Central memory CD8-positive, alpha-beta T cell (primary cell): ENCODE data around the gene PLIN5.

Source experiments
- ATAC-seq: fragments of 150-1000 bp; cut with Tn5 transposase; replicated peaks from 2 replicates; pipeline ENCODE4 v1.10.0; 2022; ENCODE audit warnings: mild to moderate bottlenecking, moderate FRiP score, moderate number of reproducible peaks; ENCODE audit not compliant: poor library complexity, severe bottlenecking; ENCODE audit errors: extremely low read depth
- DNase-seq, 2 donors: peaks; one replicate each; pipeline ENCODE4 v3.0.0; 2021; ENCODE audit warnings: low spot score in 2 of 2
- H3K27ac Mint-ChIP-seq: one replicate; pipeline ENCODE4 v1.8.0; 2022; ENCODE audit warnings: low read depth, mild to moderate bottlenecking, moderate library complexity, mixed read lengths
- H3K27me3 Mint-ChIP-seq: one replicate; pipeline ENCODE4 v1.8.0; 2022; ENCODE audit warnings: mixed read lengths
- H3K36me3 Mint-ChIP-seq: one replicate; pipeline ENCODE4 v1.8.0; 2022; ENCODE audit warnings: mild to moderate bottlenecking, moderate library complexity, mixed read lengths; ENCODE audit not compliant: insufficient read depth
- H3K4me1 Mint-ChIP-seq: one replicate; pipeline ENCODE4 v1.8.0; 2022; ENCODE audit warnings: mixed read lengths
- H3K4me3 Mint-ChIP-seq: one replicate; pipeline ENCODE4 v1.8.0; 2022; ENCODE audit warnings: mild to moderate bottlenecking, moderate library complexity, mixed read lengths
- H3K9me3 Mint-ChIP-seq: one replicate; pipeline ENCODE4 v1.8.0; 2022; ENCODE audit warnings: mixed read lengths

PLIN5 gene

DNA sequence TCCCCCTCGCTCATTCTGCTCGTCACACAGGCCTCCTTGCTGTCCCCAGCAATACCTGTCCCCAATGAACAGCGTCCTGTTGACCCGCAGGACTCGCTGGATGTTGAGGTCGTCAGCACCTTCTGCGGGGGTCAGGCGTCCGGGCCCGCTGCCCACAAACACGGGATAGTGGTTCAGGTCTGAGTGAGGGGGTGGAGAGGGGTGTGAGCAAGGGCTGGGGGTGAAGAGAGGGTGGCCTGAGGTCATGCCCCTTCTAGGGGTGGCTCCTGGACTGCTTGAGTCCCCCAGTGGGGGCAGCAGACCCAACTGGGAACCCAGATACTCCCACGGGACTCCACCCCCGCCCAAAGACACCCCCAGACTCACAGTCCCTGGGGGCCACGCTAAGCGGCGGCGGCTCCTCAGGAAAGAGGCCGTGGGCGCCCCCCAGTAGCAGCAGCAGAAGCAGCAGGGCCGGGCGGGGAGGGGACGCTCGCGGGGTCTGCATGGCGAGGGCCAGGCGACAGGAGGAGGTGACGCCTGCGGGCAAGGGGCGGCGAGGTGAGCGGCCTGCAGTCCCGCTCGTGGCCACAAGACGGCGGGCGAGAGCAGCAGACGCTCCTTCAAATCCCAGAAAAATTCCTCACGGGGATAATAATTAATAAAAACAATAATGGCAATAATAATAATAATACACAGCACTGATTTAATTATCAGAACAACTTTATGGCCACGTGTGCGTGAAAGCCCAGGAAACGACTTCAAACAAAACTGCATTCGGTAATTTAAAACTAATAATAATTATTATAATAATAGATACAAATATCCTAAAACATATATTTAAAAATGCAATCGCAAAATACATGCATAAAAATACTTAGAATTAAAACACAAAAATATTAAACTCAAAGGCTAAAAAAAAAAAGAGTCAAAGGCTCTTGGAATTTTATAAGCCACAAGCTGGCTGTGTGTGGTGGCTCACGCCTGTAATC lies 23.2 kb upstream of the PLIN5 start:
- peaks cover 8% of the 10 kb centered on the region for H3K27me3 Mint-ChIP-seq
- H3K36me3 Mint-ChIP-seq, result peaks cover 2% of the 10 kb centered on the region
- ATAC-seq (no peak), DNase-seq (no peak)
- H3K27ac Mint-ChIP-seq, result no peak overlapping the region
- H3K4me1 Mint-ChIP-seq, result no peaks in the 10 kb centered on the region
- H3K4me3 Mint-ChIP-seq, result no peak overlapping the region
- H3K9me3 Mint-ChIP-seq, result no peaks in the 10 kb centered on the region

DNA sequence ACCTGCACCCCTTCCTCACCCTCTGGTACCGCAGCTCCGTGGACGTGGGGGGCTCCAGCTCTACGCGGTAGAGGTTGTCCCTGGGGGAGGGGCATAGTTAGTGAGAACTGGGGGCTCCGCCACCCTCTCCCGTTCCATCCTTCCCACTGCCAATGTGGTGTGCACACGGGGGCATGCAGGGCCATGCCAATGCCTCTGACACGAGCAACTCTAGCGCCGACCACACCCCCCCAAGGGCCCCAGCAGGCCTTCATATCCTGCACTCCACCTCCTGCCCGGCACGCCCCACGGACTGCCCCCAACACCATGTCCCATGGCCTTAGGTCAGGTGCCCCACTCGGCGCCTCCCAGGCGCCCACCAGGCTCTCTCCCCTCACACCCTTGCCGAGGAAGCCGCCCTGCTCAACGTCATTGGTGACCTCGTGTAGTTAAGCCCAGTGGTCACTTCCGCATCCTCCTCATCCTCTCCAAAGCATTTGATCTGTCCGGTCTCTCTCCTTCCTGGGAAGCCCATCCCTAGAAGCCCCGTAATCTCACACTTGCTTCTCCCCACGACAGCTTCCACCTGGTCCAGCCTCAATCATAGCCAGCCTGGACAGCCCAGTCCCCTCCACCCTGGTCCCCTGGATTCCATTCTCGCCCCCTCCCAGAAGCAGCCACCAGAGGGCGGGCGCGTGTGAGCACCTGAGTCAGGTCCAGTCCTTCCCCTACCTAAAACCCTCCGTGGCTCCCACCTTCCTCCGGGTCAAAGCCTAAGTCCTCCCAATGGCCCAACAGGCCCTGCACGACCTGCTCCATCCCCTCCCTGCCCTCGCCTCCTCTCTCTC lies 22.3 kb upstream of the PLIN5 start:
- Mint-ChIP-seq H3K9me3 (no peaks in the 10 kb centered on the region), H3K4me3 (no peak overlapping the region), H3K27ac (no peak overlapping the region), H3K36me3 (peaks cover under 1% of the 10 kb centered on the region), H3K27me3 (peaks cover 11% of the 10 kb centered on the region), H3K4me1 (no peaks in the 10 kb centered on the region)
- ATAC-seq, result no peak
- no peak for DNase-seq

DNA sequence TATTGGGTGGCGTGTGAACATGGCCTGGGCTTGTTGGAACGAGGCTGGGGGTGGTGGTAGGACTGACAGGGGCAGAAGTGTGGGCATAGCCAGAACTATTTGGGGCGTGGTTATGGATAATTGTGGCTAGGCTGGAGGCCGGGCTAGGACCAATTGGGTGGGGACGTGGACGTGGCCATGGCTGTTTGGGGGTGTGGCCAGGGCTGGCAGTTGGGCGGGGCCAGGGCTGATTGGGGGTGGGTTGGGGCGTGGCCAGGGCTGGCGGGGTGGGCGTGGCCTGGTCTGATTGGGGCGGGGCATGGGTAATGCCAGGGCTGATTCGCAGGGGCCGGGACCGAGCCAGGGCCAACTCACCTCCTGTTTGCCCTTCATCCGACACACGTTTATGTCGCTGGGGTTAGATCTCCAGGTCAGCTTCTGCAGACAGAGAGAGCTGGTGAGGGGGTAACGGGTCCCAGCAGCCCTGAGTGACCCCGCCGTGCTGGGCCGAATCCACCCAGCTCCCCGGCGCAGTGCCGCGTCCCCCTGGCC lies 21.6 kb upstream of the PLIN5 start:
- ATAC-seq, result no peak
- H3K36me3 Mint-ChIP-seq, result no peaks in the 10 kb centered on the region
- DNase-seq, result no peak

DNA sequence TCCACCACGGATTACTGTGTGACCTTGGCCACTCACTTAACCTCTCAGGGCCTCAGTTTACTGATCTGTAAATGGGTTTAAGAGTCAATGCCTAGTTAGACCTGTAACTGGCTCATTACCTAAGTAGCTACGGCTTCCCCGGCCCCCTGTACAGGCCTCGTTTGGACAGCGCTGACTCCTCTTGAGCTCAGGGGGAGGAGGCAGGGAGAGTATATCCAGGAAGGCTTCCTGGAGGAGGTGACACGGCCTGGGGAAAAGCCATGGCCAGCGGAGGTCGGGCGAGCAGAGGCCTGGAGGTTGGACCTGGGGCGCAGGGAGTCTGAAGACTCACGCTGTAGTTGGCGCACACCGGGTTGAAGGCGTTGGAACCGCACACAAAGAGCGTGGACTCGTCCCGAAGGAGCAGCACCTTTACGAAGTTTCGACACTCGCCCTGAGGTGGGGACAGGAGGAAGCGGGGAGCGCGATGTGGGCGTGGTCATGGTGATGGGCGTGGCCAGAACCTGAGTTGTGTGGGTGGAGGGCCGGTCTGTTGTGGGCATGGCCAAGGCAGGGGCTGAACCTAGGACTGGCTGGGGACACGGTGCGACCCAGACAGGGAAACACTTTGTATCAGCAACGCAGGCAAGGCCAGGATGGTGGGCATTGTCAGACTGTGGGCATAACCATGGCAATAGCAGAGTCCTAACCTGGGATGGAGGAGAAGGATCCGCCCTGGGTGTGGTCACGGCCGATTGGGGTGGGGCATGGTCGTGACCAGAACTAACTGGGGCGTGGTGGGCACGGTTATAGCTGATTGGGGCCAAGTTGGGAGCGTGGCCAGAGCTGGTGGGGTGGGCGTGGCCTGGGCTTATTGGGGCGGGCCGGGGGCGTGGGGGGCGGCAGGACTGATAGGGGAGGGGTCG lies 20.9 kb upstream of the PLIN5 start:
- Mint-ChIP-seq H3K27me3 (peaks cover 21% of the 10 kb centered on the region), H3K27ac (no peak overlapping the region), H3K4me3 (no peak overlapping the region), H3K36me3 (no peaks in the 10 kb centered on the region), H3K9me3 (no peaks in the 10 kb centered on the region), H3K4me1 (no peaks in the 10 kb centered on the region)
- no peak for DNase-seq
- no peak for ATAC-seq

More for the DNA sequence above, 21.6 kb upstream of the PLIN5 start:
- no peaks in the 10 kb centered on the region for H3K4me1 Mint-ChIP-seq
- peaks cover 18% of the 10 kb centered on the region for H3K27me3 Mint-ChIP-seq
- no peak overlapping the region for H3K4me3 Mint-ChIP-seq
- H3K27ac Mint-ChIP-seq, result no peak overlapping the region
- no peaks in the 10 kb centered on the region for H3K9me3 Mint-ChIP-seq

DNA sequence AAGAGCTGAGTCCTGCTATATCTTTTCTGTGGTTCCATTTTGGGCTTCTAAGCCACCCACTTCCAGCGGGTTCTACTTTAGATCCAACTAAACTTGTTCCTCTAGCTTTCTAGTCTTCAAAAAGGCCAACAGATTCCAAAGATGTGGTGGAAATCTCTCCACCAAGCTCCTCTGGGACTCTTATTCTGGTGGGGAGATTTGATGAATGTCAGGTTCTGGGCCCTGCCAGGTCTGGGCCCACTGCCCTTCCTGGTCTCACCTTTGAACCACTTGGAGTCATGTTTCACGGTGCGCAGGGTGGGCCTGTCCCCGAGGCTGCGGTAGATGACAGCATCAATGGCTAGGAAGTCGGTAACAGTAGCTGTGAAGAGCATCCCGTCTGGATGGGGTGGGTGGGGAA lies 19.7 kb upstream of the PLIN5 start:
- Mint-ChIP-seq H3K27ac (no peak overlapping the region), H3K4me3 (no peak overlapping the region), H3K36me3 (no peaks in the 10 kb centered on the region), H3K4me1 (no peaks in the 10 kb centered on the region), H3K9me3 (no peaks in the 10 kb centered on the region), H3K27me3 (peaks cover 20% of the 10 kb centered on the region)
- DNase-seq, result no peak
- no peak for ATAC-seq

DNA sequence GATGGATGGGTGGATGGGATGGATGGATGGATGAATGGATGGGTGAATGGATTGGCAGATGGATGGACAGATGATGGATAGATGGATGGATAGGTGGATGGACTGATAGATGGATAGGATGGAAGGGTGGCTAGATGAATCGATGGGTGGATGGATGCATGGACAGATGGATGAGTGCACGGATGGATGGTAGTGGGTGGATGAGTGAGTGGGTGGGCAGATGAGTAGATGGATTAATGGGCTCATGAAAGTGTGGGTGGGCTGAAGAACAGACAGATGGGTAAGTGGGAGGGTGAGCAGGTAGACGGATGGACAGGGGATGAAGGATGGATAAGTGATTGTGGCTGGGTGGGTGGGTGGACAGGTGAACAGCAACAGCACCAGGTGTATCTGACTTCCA lies 18.8 kb upstream of the PLIN5 start:
- Mint-ChIP-seq H3K36me3 (no peaks in the 10 kb centered on the region), H3K4me1 (no peaks in the 10 kb centered on the region), H3K27ac (no peak overlapping the region), H3K9me3 (no peaks in the 10 kb centered on the region), H3K27me3 (peaks cover 13% of the 10 kb centered on the region), H3K4me3 (no peak overlapping the region)
- no peak for ATAC-seq
- DNase-seq, result no peak

DNA sequence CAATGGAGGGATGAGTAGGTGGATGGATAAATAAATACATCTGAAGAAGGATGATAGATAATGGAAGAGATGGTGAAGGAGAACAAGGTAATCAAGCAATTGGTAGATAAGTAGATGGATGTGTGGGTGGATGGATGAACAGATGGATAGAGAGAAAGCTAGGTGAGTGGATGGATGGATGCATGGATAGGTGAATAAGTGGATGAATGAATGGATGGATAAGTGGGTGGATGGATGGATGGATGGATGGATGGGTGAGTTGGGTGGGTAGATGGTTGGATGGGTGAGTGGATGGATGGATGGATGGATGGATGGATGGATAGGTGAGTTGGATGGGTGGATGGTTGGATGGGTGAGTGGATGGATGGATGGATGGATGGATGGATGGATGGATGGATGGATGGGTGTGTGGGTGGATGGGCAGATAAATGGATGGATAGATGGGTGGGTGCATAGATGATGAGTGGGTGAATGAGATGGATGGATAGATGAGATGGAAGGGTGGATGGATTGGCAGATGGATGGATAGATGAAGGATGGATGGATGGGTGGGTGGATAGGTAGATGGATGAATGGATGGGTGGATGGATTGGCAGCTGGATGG lies 18.2 kb upstream of the PLIN5 start:
- Mint-ChIP-seq H3K27ac (no peak overlapping the region), H3K9me3 (no peaks in the 10 kb centered on the region), H3K4me1 (no peaks in the 10 kb centered on the region), H3K4me3 (no peak overlapping the region), H3K36me3 (no peaks in the 10 kb centered on the region), H3K27me3 (peaks cover 13% of the 10 kb centered on the region)
- no peak for ATAC-seq
- no peak for DNase-seq

DNA sequence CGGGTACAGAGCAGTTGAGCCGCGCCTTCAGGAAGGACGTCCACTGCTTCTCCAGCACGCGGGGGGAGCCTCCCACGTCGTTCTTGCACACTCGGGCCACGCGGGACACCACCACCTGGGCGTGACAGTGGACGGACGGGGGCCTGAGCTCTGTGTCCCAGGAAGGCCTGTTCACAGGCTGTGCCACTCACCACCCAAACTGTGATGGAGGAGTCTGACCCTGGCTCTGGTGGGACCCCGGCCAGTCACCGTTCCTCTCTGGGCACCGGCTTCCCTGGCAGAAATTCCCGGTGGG lies 17.4 kb upstream of the PLIN5 start:
- Mint-ChIP-seq H3K27ac (no peak overlapping the region), H3K4me3 (no peak overlapping the region), H3K4me1 (no peaks in the 10 kb centered on the region), H3K9me3 (no peaks in the 10 kb centered on the region), H3K27me3 (peaks cover 13% of the 10 kb centered on the region), H3K36me3 (no peaks in the 10 kb centered on the region)
- DNase-seq (no peak), ATAC-seq (no peak)

DNA sequence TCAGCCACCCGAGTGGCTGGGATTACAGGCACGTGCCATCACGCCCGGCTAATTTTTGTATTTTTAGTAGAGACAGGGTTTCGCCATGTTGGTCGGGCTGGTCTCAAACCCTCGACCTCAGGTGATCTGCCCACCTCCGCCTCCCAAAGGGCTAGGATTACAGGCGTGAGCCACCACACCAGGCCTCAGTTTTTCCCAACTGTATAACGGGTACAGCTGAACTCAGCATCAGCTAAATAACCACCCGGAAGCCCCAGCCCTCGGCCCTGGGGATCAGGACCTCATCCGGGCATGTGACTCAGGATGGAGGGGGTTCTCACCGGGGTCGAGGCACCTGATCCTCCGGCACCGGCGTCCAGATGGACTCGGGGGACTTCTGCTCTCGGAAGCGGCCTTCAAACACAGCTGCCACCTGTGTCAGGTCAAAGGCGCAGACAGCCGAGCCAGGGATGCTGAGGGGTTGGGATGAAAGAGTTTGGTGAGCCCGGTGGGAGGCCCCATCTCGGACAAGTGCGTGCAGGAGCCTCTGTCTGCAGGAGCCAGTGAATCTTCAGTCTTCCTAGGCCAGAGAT lies 15.5 kb upstream of the PLIN5 start:
- Mint-ChIP-seq H3K4me3 (no peak overlapping the region), H3K36me3 (peaks cover 3% of the 10 kb centered on the region), H3K4me1 (no peaks in the 10 kb centered on the region), H3K9me3 (no peaks in the 10 kb centered on the region), H3K27me3 (peaks cover 13% of the 10 kb centered on the region), H3K27ac (no peak overlapping the region)
- DNase-seq, result no peak
- no peak for ATAC-seq

DNA sequence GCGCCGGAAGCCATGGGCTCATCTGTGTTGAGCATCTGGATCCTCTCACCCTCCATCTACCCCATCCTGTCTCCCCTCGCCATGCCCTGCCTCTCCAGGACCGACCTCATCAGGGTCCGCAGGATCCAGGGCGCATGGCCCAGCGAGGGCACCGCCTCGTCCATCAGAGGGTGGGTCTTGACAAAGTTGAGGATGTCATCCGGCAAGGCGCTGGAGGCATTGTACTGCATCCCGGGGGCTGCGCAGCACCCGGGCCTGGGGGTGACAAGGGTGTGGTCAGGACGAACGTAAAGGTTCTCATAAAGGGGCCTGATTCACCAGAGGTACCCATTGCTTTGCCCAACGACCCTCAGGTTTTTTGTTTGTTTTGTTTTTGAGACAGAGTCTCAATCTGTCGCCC lies 15.0 kb upstream of the PLIN5 start:
- ATAC-seq, result no peak
- Mint-ChIP-seq H3K9me3 (no peaks in the 10 kb centered on the region), H3K27me3 (peaks cover 13% of the 10 kb centered on the region), H3K4me3 (no peak overlapping the region), H3K4me1 (no peaks in the 10 kb centered on the region), H3K36me3 (peaks cover 3% of the 10 kb centered on the region), H3K27ac (no peak overlapping the region)
- no peak for DNase-seq

DNA sequence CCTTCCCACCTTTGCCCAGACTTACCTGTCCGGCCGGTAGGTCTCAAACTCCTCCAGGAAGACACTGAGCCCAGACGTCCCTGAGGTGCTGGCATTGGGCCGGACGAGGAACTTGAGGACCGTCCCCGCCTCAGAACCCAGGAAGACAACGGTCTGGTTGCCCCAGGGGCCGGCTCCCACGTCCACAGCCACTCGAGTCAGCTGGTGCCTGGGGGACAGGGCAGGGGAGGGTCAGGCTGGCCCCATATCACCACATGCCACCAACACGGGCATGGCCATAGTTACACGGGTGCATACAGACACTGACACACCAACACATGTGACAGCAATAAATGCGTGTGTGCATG lies 13.2 kb upstream of the PLIN5 start:
- DNase-seq, result no peak
- Mint-ChIP-seq H3K9me3 (no peaks in the 10 kb centered on the region), H3K27me3 (peaks cover 13% of the 10 kb centered on the region), H3K27ac (no peak overlapping the region), H3K4me1 (no peaks in the 10 kb centered on the region), H3K36me3 (peaks cover 3% of the 10 kb centered on the region), H3K4me3 (no peak overlapping the region)
- no peak for ATAC-seq
